Activated CD8-positive, alpha-beta memory T cell treated with anti-CD3 and anti-CD28 coated beads for 36 hours (primary cell): Measurements from ENCODE around the gene FUT6. TPM values are rescaled to one million over a fixed set of nuclear protein-coding genes. Genes with fewer than 3 reads are reported as not detected.
"Not testable (repeated sequence)": the region's sequence is repeated elsewhere in the genome, so short reads cannot be mapped to it uniquely, and the experiment has no call there.

Experiments
- CTCF ChIA-PET: fragments of 350-600 bp; sonication (Branson Sonifier 250); formaldehyde crosslinking; loops from one replicate; lab custom pipeline; 2021; ENCODE audit warnings: antibody characterized with exemption; lab: Charles Lee
- POLR2A ChIA-PET: fragments of 350-600 bp; sonication (Branson Sonifier 250); formaldehyde crosslinking; loops from one replicate; lab custom pipeline; 2021; ENCODE audit warnings: antibody characterized with exemption; lab: Charles Lee
- total RNA-seq, 2 experiments: library from RNA; stranded (reverse); gene quantifications; one replicate each; pipeline ENCODE4 v1.2.3, GENCODE V29; 2021

Gene FUT6
- total RNA-seq = not detected

- ChIA-PET CTCF (no interaction called here), POLR2A (no interaction called here)
These were observed at the start of gene FUT6 for GRCh38 chr19:5839065-5840017. FUT6 (minus strand) TSS chr19:5839702; CDS start chr19:5832567, 7,135 bp downstream.

GRCh38 chr19:5884065-5884811, 44.7 kb upstream of the FUT6 start:
- CTCF ChIA-PET = not testable (repeated sequence)

GRCh38 chr19:5883157-5883873, 43.8 kb upstream of the FUT6 start:
- CTCF ChIA-PET, POLR2A ChIA-PET: not testable (repeated sequence)

More at GRCh38 chr19:5884065-5884811, 44.7 kb upstream of the FUT6 start:
- POLR2A ChIA-PET = not testable (repeated sequence)

- ChIA-PET POLR2A (no interaction called here), CTCF (no interaction called here)
These were observed 43.0 kb upstream of the FUT6 start for GRCh38 chr19:5882421-5882968.

- POLR2A ChIA-PET = no interaction called here
- CTCF ChIA-PET = interaction anchor here (0.7 kb wide), 1 partner anchor 459 kb away, joined by 3 read pairs; no protein-coding TSS in a partner anchor
These were observed 42.2 kb upstream of the FUT6 start for GRCh38 chr19:5881543-5882299.

- ChIA-PET CTCF (no interaction called here), POLR2A (no interaction called here)
These were observed 41.1 kb upstream of the FUT6 start for GRCh38 chr19:5880604-5881078.

GRCh38 chr19:5880196-5880595, 40.7 kb upstream of the FUT6 start:
- ChIA-PET POLR2A (no interaction called here), CTCF (no interaction called here)

- POLR2A ChIA-PET = no interaction called here
These were observed 38.4 kb upstream of the FUT6 start for GRCh38 chr19:5877882-5878281.

GRCh38 chr19:5877427-5877826, 37.9 kb upstream of the FUT6 start:
- CTCF ChIA-PET = no interaction called here
- POLR2A ChIA-PET = no interaction called here

More at GRCh38 chr19:5877882-5878281, 38.4 kb upstream of the FUT6 start:
- CTCF ChIA-PET = interaction anchor here (1.2 kb wide), 1 partner anchor 50 kb away, joined by 3 read pairs; no protein-coding TSS in a partner anchor

- CTCF ChIA-PET = interaction anchor here (0.7 kb wide), 1 partner anchor 1371 kb away, joined by 4 read pairs; no protein-coding TSS in a partner anchor
These were observed 35.0 kb upstream of the FUT6 start for GRCh38 chr19:5874496-5874895.

GRCh38 chr19:5873617-5874199, 34.2 kb upstream of the FUT6 start:
- CTCF ChIA-PET = interaction anchor here (0.5 kb wide), 1 partner anchor 15 kb away, joined by 3 read pairs; no protein-coding TSS in a partner anchor

More at GRCh38 chr19:5874496-5874895, 35.0 kb upstream of the FUT6 start:
- POLR2A ChIA-PET = not testable (repeated sequence)

GRCh38 chr19:5870986-5871394, 31.5 kb upstream of the FUT6 start:
- ChIA-PET CTCF (no interaction called here), POLR2A (no interaction called here)

More at GRCh38 chr19:5873617-5874199, 34.2 kb upstream of the FUT6 start:
- POLR2A ChIA-PET = no interaction called here

GRCh38 chr19:5867201-5868136, 28.0 kb upstream of the FUT6 start:
- ChIA-PET CTCF (no interaction called here), POLR2A (no interaction called here)

GRCh38 chr19:5865772-5866171, 26.3 kb upstream of the FUT6 start:
- CTCF ChIA-PET = no interaction called here

GRCh38 chr19:5864725-5865486, 25.4 kb upstream of the FUT6 start:
- ChIA-PET POLR2A (no interaction called here), CTCF (no interaction called here)

More at GRCh38 chr19:5865772-5866171, 26.3 kb upstream of the FUT6 start:
- POLR2A ChIA-PET = no interaction called here
